Measurements from ENCODE around the gene GLYATL1.

GLYATL1 gene

DNA sequence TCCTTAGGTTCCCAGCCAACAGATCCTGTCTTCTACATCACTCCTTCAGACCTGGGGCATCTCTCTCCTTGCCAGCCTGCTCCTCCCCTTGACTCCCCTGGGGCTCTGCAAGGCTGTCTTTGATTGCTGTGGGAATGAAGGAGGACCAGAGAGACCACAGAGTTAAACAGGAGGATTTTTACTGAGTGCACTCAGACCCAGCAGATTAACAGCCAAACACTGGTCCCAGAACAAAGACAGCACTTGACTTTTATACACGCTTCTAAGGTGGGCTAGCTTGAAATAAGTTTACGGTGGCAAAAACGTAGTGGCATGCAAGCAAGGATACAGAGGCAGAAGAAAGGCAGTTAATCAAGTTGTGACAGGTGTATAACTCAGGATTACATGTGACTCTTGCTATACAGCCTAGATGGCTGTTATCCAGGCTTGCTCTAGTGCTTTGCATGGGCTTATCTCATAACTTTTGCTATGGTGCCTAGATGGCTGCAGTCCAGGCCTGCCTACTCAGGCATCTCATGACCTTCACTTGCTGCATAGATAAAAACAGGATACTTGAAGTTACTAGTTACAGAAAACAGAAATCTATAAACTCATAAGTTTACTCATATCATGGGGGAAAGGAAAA lies 22.0 kb upstream of the GLYATL1 start:
- TF ChIP-seq, protein P1, sequence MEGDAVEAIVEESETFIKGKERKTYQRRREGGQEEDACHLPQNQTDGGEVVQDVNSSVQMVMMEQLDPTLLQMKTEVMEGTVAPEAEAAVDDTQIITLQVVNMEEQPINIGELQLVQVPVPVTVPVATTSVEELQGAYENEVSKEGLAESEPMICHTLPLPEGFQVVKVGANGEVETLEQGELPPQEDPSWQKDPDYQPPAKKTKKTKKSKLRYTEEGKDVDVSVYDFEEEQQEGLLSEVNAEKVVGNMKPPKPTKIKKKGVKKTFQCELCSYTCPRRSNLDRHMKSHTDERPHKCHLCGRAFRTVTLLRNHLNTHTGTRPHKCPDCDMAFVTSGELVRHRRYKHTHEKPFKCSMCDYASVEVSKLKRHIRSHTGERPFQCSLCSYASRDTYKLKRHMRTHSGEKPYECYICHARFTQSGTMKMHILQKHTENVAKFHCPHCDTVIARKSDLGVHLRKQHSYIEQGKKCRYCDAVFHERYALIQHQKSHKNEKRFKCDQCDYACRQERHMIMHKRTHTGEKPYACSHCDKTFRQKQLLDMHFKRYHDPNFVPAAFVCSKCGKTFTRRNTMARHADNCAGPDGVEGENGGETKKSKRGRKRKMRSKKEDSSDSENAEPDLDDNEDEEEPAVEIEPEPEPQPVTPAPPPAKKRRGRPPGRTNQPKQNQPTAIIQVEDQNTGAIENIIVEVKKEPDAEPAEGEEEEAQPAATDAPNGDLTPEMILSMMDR (IDR thresholded peaks at IDR 0.05; ENCODE audit: insufficient read depth, low read depth, low read length, missing control alignments) = no peak
- H3K4me3 ChIP-seq (ENCODE audit: low read depth, low read length) = no peak overlapping the region
- DNase-seq (ENCODE audit: low read depth) = no peak

DNA sequence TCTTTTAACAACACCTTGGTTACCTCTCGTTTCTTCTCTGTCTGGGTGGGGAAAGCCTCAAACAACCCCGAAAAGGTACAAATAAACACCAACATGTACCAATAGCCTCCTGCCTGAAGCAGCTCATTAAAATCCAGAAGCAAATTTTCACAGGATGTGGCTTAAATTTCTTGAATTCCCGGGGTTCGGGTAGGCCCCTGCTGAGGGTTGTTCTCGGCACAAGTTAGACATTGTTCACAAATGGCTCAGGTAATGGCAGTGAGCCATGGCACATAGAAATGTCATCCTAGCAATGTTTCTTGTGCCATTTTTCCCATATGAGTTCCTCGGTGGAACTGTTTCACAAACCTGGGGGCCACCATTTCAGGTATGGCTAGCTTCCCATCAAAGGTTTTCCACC lies 19.7 kb upstream of the GLYATL1 start:
- TF ChIP-seq, protein P1 (IDR thresholded peaks at IDR 0.05; ENCODE audit: insufficient read depth, low read depth, low read length, missing control alignments) = no peak
- H3K4me3 ChIP-seq (ENCODE audit: low read depth, low read length) = no peak overlapping the region
- DNase-seq (ENCODE audit: low read depth) = no peak

DNA sequence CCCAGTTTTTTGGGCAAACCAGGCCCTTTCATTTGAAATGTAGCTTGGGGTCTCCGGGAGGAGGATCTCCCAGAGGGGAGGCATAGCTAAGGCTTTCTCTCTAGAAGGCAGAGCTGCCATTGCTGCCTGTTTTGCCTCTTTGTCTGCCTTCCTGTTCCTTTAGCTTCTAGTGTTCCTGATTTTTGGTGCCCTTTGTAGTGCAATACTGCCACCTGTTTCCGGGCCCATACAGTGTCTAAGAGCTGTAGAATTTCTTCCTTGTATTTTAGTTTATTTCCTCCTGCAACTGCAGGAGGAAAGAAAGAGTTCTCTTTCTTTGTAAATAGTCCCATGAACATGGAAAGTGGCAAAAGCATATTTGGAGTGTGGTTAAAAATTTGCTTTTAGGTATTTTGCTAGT lies 19.3 kb upstream of the GLYATL1 start:
- TF ChIP-seq, protein P1 (IDR thresholded peaks at IDR 0.05; ENCODE audit: insufficient read depth, low read depth, low read length, missing control alignments) = no peak
- no peak overlapping the region for H3K4me3 ChIP-seq (ENCODE audit: low read depth, low read length)
- DNase-seq (ENCODE audit: low read depth) = no peak

DNA sequence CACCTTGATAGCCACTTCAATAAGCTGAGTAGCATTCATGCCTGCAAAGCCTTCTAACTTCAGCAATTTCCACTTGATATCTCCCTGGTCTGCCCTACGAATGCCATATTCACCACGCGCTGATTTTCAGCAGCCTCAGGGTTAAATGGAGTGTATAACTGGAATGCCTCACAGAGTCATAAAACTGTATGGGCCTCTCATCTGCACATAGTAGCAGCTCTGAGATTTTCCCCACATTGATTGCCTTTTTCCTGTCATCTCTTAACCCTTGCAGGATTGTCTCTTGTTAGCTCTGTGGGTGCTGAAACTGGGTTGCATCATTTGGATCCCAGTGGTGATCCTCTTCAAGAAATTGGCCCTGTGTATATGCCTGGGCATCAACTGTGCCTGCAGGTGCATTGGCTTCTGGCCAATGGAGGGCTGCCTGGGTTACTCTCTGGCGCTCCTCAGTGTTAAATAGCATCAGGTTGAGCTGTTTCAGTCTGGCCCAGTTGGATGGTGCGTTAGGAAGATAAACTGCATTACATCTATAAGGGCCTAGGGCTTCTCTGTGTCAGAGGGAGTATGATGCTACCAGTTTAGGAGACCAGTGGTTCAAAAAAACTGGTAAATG lies 17.4 kb upstream of the GLYATL1 start:
- TF ChIP-seq, protein P1 (IDR thresholded peaks at IDR 0.05; ENCODE audit: insufficient read depth, low read depth, low read length, missing control alignments) = no peak
- no peak overlapping the region for H3K4me3 ChIP-seq (ENCODE audit: low read depth, low read length)
- DNase-seq (ENCODE audit: low read depth) = no peak

DNA sequence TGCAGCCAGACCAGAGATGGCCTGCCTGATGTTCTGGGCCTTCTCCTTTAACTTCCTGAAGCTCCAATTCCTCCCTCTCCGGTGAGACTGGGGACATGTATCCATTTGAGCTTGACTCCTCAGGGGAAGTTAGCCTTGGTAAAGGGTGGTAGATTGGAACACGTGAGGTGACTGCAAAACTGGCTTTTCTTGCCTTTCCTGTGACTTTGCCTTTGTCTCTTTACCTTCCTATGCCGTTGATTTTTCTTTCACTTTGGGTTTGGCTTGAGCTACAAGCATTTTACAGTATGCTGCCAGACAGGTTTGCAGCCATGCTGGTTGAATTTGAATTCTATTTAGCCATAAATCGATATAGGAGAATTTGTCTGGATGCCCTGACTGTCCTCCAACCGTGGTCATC lies 16.8 kb upstream of the GLYATL1 start:
- DNase-seq (ENCODE audit: low read depth) = no peak
- TF ChIP-seq, protein P1 (IDR thresholded peaks at IDR 0.05; ENCODE audit: insufficient read depth, low read depth, low read length, missing control alignments) = no peak
- H3K4me3 ChIP-seq (ENCODE audit: low read depth, low read length) = no peak overlapping the region

DNA sequence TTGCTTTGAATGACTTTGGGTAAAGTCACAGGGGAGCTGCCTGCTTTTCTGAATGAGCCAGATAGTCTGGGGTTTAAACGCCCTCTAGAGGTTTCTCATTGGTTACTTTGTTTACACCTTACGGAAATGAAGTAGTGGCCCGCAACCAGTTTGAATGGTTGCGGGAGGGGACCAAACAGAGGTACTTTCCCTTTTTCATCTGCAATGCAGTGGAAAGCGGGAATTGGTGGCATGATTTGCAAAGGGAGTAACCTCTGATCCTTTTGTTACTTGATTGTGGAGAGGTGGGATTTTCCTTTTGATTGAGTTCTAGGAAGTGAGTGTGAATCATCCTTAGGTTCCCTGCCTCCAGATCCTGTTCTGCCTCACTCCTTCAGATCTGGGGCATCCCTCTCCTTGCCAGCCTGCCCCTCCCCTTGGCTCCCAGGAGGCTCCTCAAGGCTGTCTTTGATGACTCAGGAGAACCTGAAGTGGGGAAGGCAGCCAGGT lies 15.9 kb upstream of the GLYATL1 start:
- DNase-seq (ENCODE audit: low read depth) = peak; percentile 51
- TF ChIP-seq, protein P1 (IDR thresholded peaks at IDR 0.05; ENCODE audit: insufficient read depth, low read depth, low read length, missing control alignments) = peak; percentile 43
- no peak overlapping the region for H3K4me3 ChIP-seq (ENCODE audit: low read depth, low read length)

All from GM12865 (cell line).